Cardiac muscle cell (in vitro differentiated cells and primary cell): ENCODE data around the gene BIRC2. TPM values are rescaled to one million over a fixed set of nuclear protein-coding genes. Genes with fewer than 3 reads are reported as not detected.

Experiments
- DNase-seq, 2 donors: peaks; one replicate each; pipeline versions ENCODE4 v3.0.0 to v3.0.0-alpha.2; 2010 to 2017; ENCODE audit warnings: low read depth in 1 of 2, low spot score in 1 of 2
- H3K27ac ChIP-seq: fragments of 200-600 bp; sonication (generic); 2 replicates; pipeline ENCODE4 v1.5.1; 2016
- H3K27me3 ChIP-seq: fragments of 200-600 bp; sonication (generic); 2 replicates; pipeline ENCODE4 v1.6.0; 2016; ENCODE audit warnings: control low read depth
- H3K36me3 ChIP-seq: fragments of 200-600 bp; sonication (generic); 2 replicates; pipeline ENCODE4 v1.5.1; 2016; ENCODE audit warnings: control low read depth
- H3K4me1 ChIP-seq: fragments of 200-600 bp; sonication (generic); 2 replicates; pipeline ENCODE4 v1.8.1; 2017; ENCODE audit warnings: low read depth, mild to moderate bottlenecking, mixed run types
- H3K4me3 ChIP-seq: fragments of 200-600 bp; sonication (generic); 2 replicates; pipeline ENCODE4 v1.5.1; 2016; ENCODE audit warnings: mild to moderate bottlenecking
- H3K9me3 ChIP-seq: fragments of 200-600 bp; sonication (generic); 2 replicates; pipeline ENCODE4 v1.5.1; 2017; ENCODE audit warnings: low read depth, mild to moderate bottlenecking, control low read depth
- polyA plus RNA-seq: library from polyadenylated mRNA; unstranded; fragments of >200 nt; fragmentation: Nextera tagmentation; extraction: Ambion mirVana; gene quantifications from 2 replicates; pipeline ENCODE4 v1.2.1, GENCODE V29; 2016
- total RNA-seq: library from RNA; depleted of rRNA; stranded (reverse); fragments of >200 nt; gene quantifications from 2 replicates; pipeline ENCODE4 v1.2.3, GENCODE V29; 2016
- TF ChIP-seq, protein P1 (sequence below): IDR thresholded peaks from 2 replicates; pipeline ENCODE4 v1.5.1; 2012; ENCODE audit warnings: low read depth, mild to moderate bottlenecking, low read length

BIRC2 gene
- total and polyA plus RNA-seq, 2 experiments from 2014 or later: 36.1 to 40.4 TPM

DNA sequence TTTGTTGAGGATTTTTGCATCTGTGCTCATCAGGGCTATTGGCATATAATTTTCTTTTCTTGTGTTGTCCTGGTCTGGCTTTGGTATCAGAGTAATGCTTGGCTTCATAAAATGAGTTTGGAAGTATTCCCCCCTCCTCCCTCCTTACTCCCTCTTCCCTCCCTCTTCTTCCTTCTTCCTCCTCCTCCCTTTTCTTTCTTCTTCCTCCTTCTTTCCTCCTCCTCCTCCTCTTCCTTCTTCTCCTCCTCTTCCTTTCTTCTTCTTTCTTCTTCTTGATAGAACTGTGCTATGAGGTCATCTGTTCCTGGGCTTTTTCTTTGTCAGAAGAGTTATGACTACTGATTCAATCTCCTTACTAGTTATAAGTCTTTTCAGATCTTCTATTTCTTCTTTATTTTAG, 10.1 kb downstream of the BIRC2 start:
- H3K4me3 ChIP-seq: no peak overlapping the region
- no peaks in the 10 kb centered on the region for H3K9me3 ChIP-seq
- no peaks in the 10 kb centered on the region for H3K4me1 ChIP-seq
- no peak overlapping the region for H3K27ac ChIP-seq
- H3K27me3 ChIP-seq: no peaks in the 10 kb centered on the region
- DNase-seq: no peak
- no peaks in the 10 kb centered on the region for H3K36me3 ChIP-seq
- TF ChIP-seq, protein P1, sequence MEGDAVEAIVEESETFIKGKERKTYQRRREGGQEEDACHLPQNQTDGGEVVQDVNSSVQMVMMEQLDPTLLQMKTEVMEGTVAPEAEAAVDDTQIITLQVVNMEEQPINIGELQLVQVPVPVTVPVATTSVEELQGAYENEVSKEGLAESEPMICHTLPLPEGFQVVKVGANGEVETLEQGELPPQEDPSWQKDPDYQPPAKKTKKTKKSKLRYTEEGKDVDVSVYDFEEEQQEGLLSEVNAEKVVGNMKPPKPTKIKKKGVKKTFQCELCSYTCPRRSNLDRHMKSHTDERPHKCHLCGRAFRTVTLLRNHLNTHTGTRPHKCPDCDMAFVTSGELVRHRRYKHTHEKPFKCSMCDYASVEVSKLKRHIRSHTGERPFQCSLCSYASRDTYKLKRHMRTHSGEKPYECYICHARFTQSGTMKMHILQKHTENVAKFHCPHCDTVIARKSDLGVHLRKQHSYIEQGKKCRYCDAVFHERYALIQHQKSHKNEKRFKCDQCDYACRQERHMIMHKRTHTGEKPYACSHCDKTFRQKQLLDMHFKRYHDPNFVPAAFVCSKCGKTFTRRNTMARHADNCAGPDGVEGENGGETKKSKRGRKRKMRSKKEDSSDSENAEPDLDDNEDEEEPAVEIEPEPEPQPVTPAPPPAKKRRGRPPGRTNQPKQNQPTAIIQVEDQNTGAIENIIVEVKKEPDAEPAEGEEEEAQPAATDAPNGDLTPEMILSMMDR: no peak

GRCh38 chr11:102359372-102359771, 12.4 kb downstream of the BIRC2 start:
- Histone ChIP-seq H3K27ac (no peak overlapping the region), H3K4me1 (no peaks in the 10 kb centered on the region), H3K9me3 (no peaks in the 10 kb centered on the region), H3K4me3 (no peak overlapping the region), H3K36me3 (peaks cover 14% of the 10 kb centered on the region), H3K27me3 (no peaks in the 10 kb centered on the region)
- DNase-seq: no peak
- TF ChIP-seq, protein P1: no peak

- no peak overlapping the region for H3K27ac ChIP-seq
- no peaks in the 10 kb centered on the region for H3K4me1 ChIP-seq
- DNase-seq: no peak
- TF ChIP-seq, protein P1: no peak
- no peak overlapping the region for H3K4me3 ChIP-seq
- no peaks in the 10 kb centered on the region for H3K9me3 ChIP-seq
- no peaks in the 10 kb centered on the region for H3K27me3 ChIP-seq
- H3K36me3 ChIP-seq: peaks cover 21% of the 10 kb centered on the region
Measured at GRCh38 chr11:102360681-102361080, 13.7 kb downstream of the BIRC2 start.

DNA sequence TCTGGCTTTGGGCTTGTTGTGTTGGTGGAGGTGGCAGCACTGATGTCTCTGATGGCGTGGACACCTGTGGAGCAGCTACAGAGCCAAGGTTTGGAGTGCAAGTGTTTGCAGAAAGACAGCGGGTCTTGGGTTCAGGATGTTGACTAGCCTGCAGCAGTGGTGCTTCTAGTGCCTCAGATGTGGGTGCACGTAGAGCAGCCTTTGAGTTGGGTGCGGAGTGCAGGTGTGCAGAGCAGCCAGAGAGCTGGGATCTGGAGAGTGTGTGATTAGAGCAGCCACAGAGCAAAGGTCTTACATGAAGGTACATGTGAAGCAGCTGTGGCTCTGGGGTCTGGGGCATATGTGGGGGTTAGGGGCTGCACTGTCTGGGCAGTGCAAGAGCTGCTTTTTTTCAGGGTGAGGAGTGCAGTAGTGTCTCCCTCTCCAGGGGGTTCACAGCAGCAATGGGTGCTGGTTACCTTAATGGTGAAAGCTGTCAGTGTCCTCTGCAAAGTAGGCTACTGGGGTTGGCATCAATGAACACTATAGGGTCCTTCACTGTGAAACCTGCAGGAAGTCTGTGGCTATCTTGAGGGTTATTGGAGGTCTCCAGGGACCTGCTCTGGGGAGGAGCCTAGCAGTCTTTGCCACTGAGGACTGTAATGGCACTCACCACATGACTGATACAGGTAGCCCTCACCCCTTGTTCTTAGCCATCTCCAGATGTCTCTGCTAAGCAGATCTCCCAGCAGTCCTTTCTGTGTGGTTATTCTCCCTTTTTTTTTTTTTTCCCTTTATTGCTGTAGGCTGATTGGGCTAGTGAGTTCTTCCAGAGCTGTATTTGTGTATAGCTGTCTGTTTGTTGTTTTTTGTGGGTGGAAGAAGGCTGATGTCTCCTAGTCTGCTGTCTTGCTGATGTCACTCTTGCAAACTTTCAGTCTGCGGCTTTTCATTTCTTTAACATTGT, 14.3 kb downstream of the BIRC2 start:
- H3K27me3 ChIP-seq: no peaks in the 10 kb centered on the region
- peaks cover 21% of the 10 kb centered on the region for H3K36me3 ChIP-seq
- H3K4me3 ChIP-seq: no peak overlapping the region
- TF ChIP-seq, protein P1: no peak
- no peak for DNase-seq
- H3K27ac ChIP-seq: no peak overlapping the region
- no peaks in the 10 kb centered on the region for H3K9me3 ChIP-seq
- H3K4me1 ChIP-seq: no peaks in the 10 kb centered on the region

DNA sequence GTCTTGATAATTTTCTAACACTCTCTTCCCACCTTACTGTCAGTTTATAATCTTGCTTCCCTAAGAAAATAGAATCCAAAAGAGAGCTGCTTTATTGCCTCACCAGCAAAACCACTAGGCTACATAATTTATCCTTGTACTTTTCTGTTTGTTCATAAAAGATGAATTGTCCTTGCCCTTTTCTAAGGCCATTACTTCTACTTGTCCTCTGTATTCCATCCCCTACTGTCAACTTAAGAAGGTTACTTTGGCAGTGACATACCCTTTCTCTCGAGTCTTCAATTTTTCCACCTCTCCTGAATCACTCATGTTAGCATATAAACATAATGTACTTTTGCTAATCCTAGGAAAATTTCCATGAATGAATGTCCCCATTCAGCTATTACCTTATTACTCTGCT, 18.0 kb downstream of the BIRC2 start:
- Histone ChIP-seq H3K27ac (no peak overlapping the region), H3K4me1 (no peaks in the 10 kb centered on the region), H3K36me3 (peaks cover 37% of the 10 kb centered on the region), H3K27me3 (no peaks in the 10 kb centered on the region), H3K9me3 (no peaks in the 10 kb centered on the region), H3K4me3 (no peak overlapping the region)
- TF ChIP-seq, protein P1: no peak
- DNase-seq: no peak
